Measurements from ENCODE around the gene MFF. TPM values are rescaled to one million over a fixed set of nuclear protein-coding genes. Genes with fewer than 3 reads are reported as not detected.

MFF gene
- total RNA-seq, 1 experiment from 2014 or later: 83.3 TPM

- no CpG with 5 or more reads among the region's 4 CpGs for WGBS (ENCODE audit: extremely low coverage, insufficient read length, low lambda C conversion rate)
- Mint-ChIP-seq H3K4me1 (peaks cover 0 to 8% of the 10 kb centered on the region in 2 experiments; a peak in 2 of 4 replicates), H3K27ac (peak overlapping the region; percentile 2 to 72 (median 53); a peak in 5 of 7 replicates)
Measured at GRCh38 chr2:227351639-227352038, 26.6 kb downstream of the MFF start.

More at GRCh38 chr2:227351639-227352038, 26.6 kb downstream of the MFF start:
- no peak overlapping the region for H2BK20ac ChIP-seq (ENCODE audit: low read depth, low read length, poor library complexity, severe bottlenecking)
- H2AK5ac ChIP-seq (ENCODE audit: insufficient read length, low read length): no peak overlapping the region
- H3K4me3 Mint-ChIP-seq: no peak overlapping the region
- no peaks in the 10 kb centered on the region for H3K79me1 ChIP-seq (ENCODE audit: insufficient read depth, low read depth, low read length, poor library complexity, severe bottlenecking)
- no peak overlapping the region for H2AFZ ChIP-seq (ENCODE audit: low read length)
- H3K9ac ChIP-seq (ENCODE audit: extremely low read depth, insufficient read length, low read length): no peak overlapping the region
- H3K79me2 ChIP-seq (ENCODE audit: insufficient read depth, low read length): no peaks in the 10 kb centered on the region
- no peaks in the 10 kb centered on the region for H3K23me2 ChIP-seq (ENCODE audit: insufficient read length, low read depth, low read length, poor library complexity, severe bottlenecking)
- H3K4me1 ChIP-seq (ENCODE audit: insufficient read depth, low read length): no peaks in the 10 kb centered on the region; the same call in 1 of the 2 replicates
- H2BK12ac ChIP-seq (ENCODE audit: insufficient read length, low read depth, low read length): no peak overlapping the region
- H4K20me1 ChIP-seq (ENCODE audit: control insufficient read depth, insufficient read depth, insufficient read length): no peaks in the 10 kb centered on the region
- no peaks in the 10 kb centered on the region for H3K27me3 ChIP-seq (ENCODE audit: insufficient read depth, low read length)
- no peak overlapping the region for H3T11ph ChIP-seq (ENCODE audit: low read length)
- H4K5ac ChIP-seq (ENCODE audit: insufficient read length, low read depth, low read length): no peak overlapping the region
- no peak for TF ChIP-seq CTCF (conservative IDR thresholded peaks at IDR 0.05)
- peaks cover 2 to 34% (median 24%) of the 10 kb centered on the region in 3 experiments; a peak in 6 of 7 replicates for H3K36me3 Mint-ChIP-seq (ENCODE audit: insufficient read depth in 1 of 3, low read depth in 3 of 3)
- no peak overlapping the region for H3K14ac ChIP-seq (ENCODE audit: insufficient read depth, low read length)
- H3K56ac ChIP-seq (ENCODE audit: insufficient read length, low read depth, low read length): no peak overlapping the region
- H3K4me2 ChIP-seq (ENCODE audit: insufficient read depth, insufficient read length, low read length): no peak overlapping the region
- H3K27me3 Mint-ChIP-seq (ENCODE audit: low read depth): no peaks in the 10 kb centered on the region
- no peak overlapping the region for H4K8ac ChIP-seq (replicated peaks; ENCODE audit: insufficient read length, low read depth, low read length)
- DNase-seq: no peak
- no peak overlapping the region for H2BK120ac ChIP-seq (ENCODE audit: low read depth, low read length, poor library complexity, severe bottlenecking)
- H2BK15ac ChIP-seq (ENCODE audit: low read depth, low read length): no peak overlapping the region
- H3K18ac ChIP-seq (ENCODE audit: insufficient read length, low read depth, low read length): no peak overlapping the region
- no peak overlapping the region for H3K27ac ChIP-seq (ENCODE audit: insufficient read length, low read depth, low read length)
- no peaks in the 10 kb centered on the region for H3K9me3 Mint-ChIP-seq
- H2BK5ac ChIP-seq (ENCODE audit: insufficient read length, low read length): no peak overlapping the region
- H3K23ac ChIP-seq (ENCODE audit: insufficient read length, low read depth, low read length): no peak overlapping the region
- no peaks in the 10 kb centered on the region for H3K9me3 ChIP-seq (ENCODE audit: control insufficient read depth, low read depth, low read length)
- H4K91ac ChIP-seq (ENCODE audit: insufficient read length, low read depth, low read length): no peak overlapping the region
- no peak overlapping the region for H3K4ac ChIP-seq (ENCODE audit: low read depth, low read length)
